CD8-positive, alpha-beta memory T cell (primary cell): ENCODE data around the gene PPFIA4. TPM values are rescaled to one million over a fixed set of nuclear protein-coding genes. Genes with fewer than 3 reads are reported as not detected.

Experiments used
- CTCF ChIA-PET: fragments of 350-600 bp; sonication (Branson Sonifier 250); formaldehyde crosslinking; loops from one replicate; lab custom pipeline; 2021; ENCODE audit warnings: antibody characterized with exemption; lab: Charles Lee
- POLR2A ChIA-PET: fragments of 350-600 bp; sonication (Branson Sonifier 250); formaldehyde crosslinking; loops from one replicate; lab custom pipeline; 2021; ENCODE audit warnings: antibody characterized with exemption; lab: Charles Lee
- DNase-seq, 5 donors: peaks; one replicate each; pipeline versions ENCODE4 v3.0.0 to v3.0.0-alpha.2; 2020 to 2022; ENCODE audit warnings: mixed read lengths in 1 of 5
- H3K27ac ChIP-seq: one replicate; pipeline ENCODE4 v1.7.0; 2013; ENCODE audit warnings: low read depth, mild to moderate bottlenecking, low read length, moderate library complexity
- H3K27me3 ChIP-seq: 2 replicates; pipeline ENCODE4 v1.7.0; 2013; ENCODE audit warnings: low read length, mild to moderate bottlenecking; ENCODE audit not compliant: insufficient read depth, poor library complexity, severe bottlenecking
- H3K36me3 ChIP-seq: 2 replicates; pipeline ENCODE4 v1.7.0; 2013; ENCODE audit warnings: mild to moderate bottlenecking, low read length, moderate library complexity; ENCODE audit not compliant: insufficient read depth
- H3K4me1 ChIP-seq: 2 replicates; pipeline ENCODE4 v1.7.0; 2013; ENCODE audit warnings: mild to moderate bottlenecking, low read length, moderate library complexity; ENCODE audit not compliant: insufficient read depth
- H3K4me3 ChIP-seq: 2 replicates; pipeline ENCODE4 v1.7.0; 2013; ENCODE audit warnings: mild to moderate bottlenecking, low read length
- H3K9me3 ChIP-seq: 2 replicates; pipeline ENCODE4 v1.7.0; 2013; ENCODE audit warnings: mild to moderate bottlenecking, low read length
- H3K27ac Mint-ChIP-seq, 8 donors: one replicate each; pipeline ENCODE4 v1.8.0; 2020 to 2021; ENCODE audit warnings: mixed read lengths in 8 of 8, mild to moderate bottlenecking in 6 of 8, inconsistent platforms in 3 of 8, moderate library complexity in 3 of 8
- H3K27me3 Mint-ChIP-seq, 2 donors: one replicate each; pipeline ENCODE4 v1.8.0; 2020 to 2021; ENCODE audit warnings: mixed read lengths in 2 of 2, mild to moderate bottlenecking in 1 of 2, moderate library complexity in 1 of 2
- H3K36me3 Mint-ChIP-seq, 3 donors: one replicate each; pipeline ENCODE4 v1.8.0; 2020 to 2021; ENCODE audit warnings: mixed read lengths in 3 of 3, inconsistent platforms in 1 of 3, mild to moderate bottlenecking in 1 of 3
- H3K4me1 Mint-ChIP-seq, 3 donors: one replicate each; pipeline ENCODE4 v1.8.0; 2020 to 2021; ENCODE audit warnings: mixed read lengths in 3 of 3, inconsistent platforms in 1 of 3, mild to moderate bottlenecking in 1 of 3
- H3K4me3 Mint-ChIP-seq, 7 donors: one replicate each; pipeline ENCODE4 v1.8.0; 2020 to 2021; ENCODE audit warnings: mixed read lengths in 7 of 7, mild to moderate bottlenecking in 6 of 7, moderate library complexity in 4 of 7, inconsistent platforms in 2 of 7
- H3K9me3 Mint-ChIP-seq, 5 donors: one replicate each; pipeline ENCODE4 v1.8.0; 2020 to 2022; ENCODE audit warnings: mixed read lengths in 5 of 5, mild to moderate bottlenecking in 3 of 5, moderate library complexity in 2 of 5, inconsistent platforms in 1 of 5
- polyA plus RNA-seq: library from polyadenylated mRNA; unstranded; fragments of 300-500 nt; fragmentation: Illumina TruSeq; gene quantifications from one replicate; pipeline ENCODE4 v1.2.3, GENCODE V29; 2021
- total RNA-seq, 2 experiments: library from RNA; stranded (reverse); gene quantifications; one replicate each; pipeline ENCODE4 v1.2.3, GENCODE V29; 2021

PPFIA4 gene
- total and polyA plus RNA-seq, 3 experiments from 2014 or later: 1.2 to 1.5 TPM; not detected in 1

- no peaks in the 10 kb centered on the region for H3K36me3 Mint-ChIP-seq
- peak overlapping the region in 1 of 8 donors; percentile 55 for H3K27ac Mint-ChIP-seq
- Histone ChIP-seq H3K27me3 (peaks cover 16% of the 10 kb centered on the region), H3K4me3 (no peak overlapping the region), H3K36me3 (no peaks in the 10 kb centered on the region), H3K4me1 (no peaks in the 10 kb centered on the region), H3K27ac (no peak overlapping the region), H3K9me3 (no peaks in the 10 kb centered on the region)
- POLR2A ChIA-PET: no interaction called here
- peaks cover 7 to 14% (median 11%) of the 10 kb centered on the region in 3 donors for H3K4me1 Mint-ChIP-seq
- DNase-seq: no peak
- peak overlapping the region in 1 of 7 donors; percentile 41 for H3K4me3 Mint-ChIP-seq
- peaks cover 43 to 85% of the 10 kb centered on the region in 2 donors for H3K27me3 Mint-ChIP-seq
- CTCF ChIA-PET: no interaction called here
- no peaks in the 10 kb centered on the region for H3K9me3 Mint-ChIP-seq
Observed at GRCh38 chr1:203124011-203124410, 97.7 kb downstream of the PPFIA4 start.

- Mint-ChIP-seq H3K27ac (no peak overlapping the region), H3K27me3 (peaks cover 42 to 89% of the 10 kb centered on the region in 2 donors), H3K4me1 (peaks cover 7 to 14% (median 11%) of the 10 kb centered on the region in 3 donors), H3K36me3 (no peaks in the 10 kb centered on the region), H3K9me3 (no peaks in the 10 kb centered on the region), H3K4me3 (no peak overlapping the region)
- no peaks in the 10 kb centered on the region for H3K4me1 ChIP-seq
- ChIA-PET POLR2A (no interaction called here), CTCF (no interaction called here)
- H3K27me3 ChIP-seq: peaks cover 14% of the 10 kb centered on the region
- no peaks in the 10 kb centered on the region for H3K9me3 ChIP-seq
- no peak overlapping the region for H3K27ac ChIP-seq
- H3K36me3 ChIP-seq: no peaks in the 10 kb centered on the region
- no peak overlapping the region for H3K4me3 ChIP-seq
- DNase-seq: no peak
Observed at GRCh38 chr1:203124546-203125317, 98.4 kb downstream of the PPFIA4 start.

- H3K4me1 Mint-ChIP-seq: peaks cover 7 to 14% (median 11%) of the 10 kb centered on the region in 3 donors
- no peak for DNase-seq
- no peak overlapping the region for H3K27ac ChIP-seq
- H3K36me3 Mint-ChIP-seq: no peaks in the 10 kb centered on the region
- no peak overlapping the region for H3K4me3 Mint-ChIP-seq
- no peaks in the 10 kb centered on the region for H3K36me3 ChIP-seq
- peaks cover 46 to 86% of the 10 kb centered on the region in 2 donors for H3K27me3 Mint-ChIP-seq
- no peaks in the 10 kb centered on the region for H3K4me1 ChIP-seq
- H3K27me3 ChIP-seq: peaks cover 11% of the 10 kb centered on the region
- H3K9me3 Mint-ChIP-seq: no peaks in the 10 kb centered on the region
- H3K4me3 ChIP-seq: no peak overlapping the region
- no peak overlapping the region for H3K27ac Mint-ChIP-seq
- H3K9me3 ChIP-seq: no peaks in the 10 kb centered on the region
- ChIA-PET POLR2A (no interaction called here), CTCF (no interaction called here)
Observed at GRCh38 chr1:203126151-203126865, 100.0 kb downstream of the PPFIA4 start.

- CTCF ChIA-PET: no interaction called here
- H3K27ac ChIP-seq: no peak overlapping the region
- H3K4me3 ChIP-seq: no peak overlapping the region
- Mint-ChIP-seq H3K27ac (peak overlapping the region in 1 of 8 donors; percentile 45), H3K4me1 (peaks cover 7 to 14% (median 11%) of the 10 kb centered on the region in 3 donors), H3K9me3 (no peaks in the 10 kb centered on the region), H3K27me3 (peaks cover 46 to 80% of the 10 kb centered on the region in 2 donors), H3K36me3 (no peaks in the 10 kb centered on the region), H3K4me3 (peak overlapping the region in 5 of 7 donors; percentile 22 to 50 (median 49))
- H3K27me3 ChIP-seq: peaks cover 11% of the 10 kb centered on the region
- no peaks in the 10 kb centered on the region for H3K36me3 ChIP-seq
- DNase-seq: no peak
- no peaks in the 10 kb centered on the region for H3K9me3 ChIP-seq
- no peaks in the 10 kb centered on the region for H3K4me1 ChIP-seq
- POLR2A ChIA-PET: no interaction called here
Observed at GRCh38 chr1:203126866-203127665, 100.8 kb downstream of the PPFIA4 start.

DNA sequence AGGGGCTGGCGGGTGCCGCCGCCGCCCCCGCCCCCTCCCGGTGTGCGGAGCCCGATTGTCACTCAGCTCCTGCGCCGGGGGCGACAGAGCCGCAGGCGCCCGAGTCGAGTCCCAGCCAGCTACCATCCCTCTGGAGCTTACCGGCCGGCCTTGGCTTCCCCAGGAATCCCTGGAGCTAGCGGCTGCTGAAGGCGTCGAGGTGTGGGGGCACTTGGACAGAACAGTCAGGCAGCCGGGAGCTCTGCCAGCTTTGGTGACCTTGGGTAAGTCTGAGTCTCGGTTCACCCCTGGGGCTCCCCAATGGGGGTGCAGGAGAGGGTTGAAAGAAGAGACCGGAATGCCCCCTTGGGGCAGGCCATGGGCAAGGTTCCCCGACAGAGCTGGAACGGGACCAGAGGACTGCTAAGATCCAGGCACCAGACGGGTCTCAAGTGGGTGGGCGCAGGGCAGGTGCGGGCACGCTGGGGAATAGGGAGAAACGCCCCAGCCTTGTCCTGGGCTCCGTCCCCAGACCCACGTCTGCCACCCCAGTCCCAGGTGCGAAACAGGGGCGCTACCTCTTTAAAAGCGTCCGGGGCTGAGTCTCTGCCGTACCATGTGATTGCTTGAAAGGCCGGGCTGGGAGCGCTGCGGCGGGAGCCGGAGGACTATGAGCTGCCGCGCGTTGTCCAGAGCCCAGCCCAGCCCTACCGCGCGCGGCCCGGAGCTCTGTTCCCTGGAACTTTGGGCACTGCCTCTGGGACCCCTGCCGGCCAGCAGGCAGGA is 101.6 kb downstream of the PPFIA4 start, which contains the start of gene ADORA1:
TSS of gene ADORA1 (plus strand) at position 61 of the 765 bp plus-strand sequence. CDS start 1,116 bp downstream, outside the sequence.
- no peak within 1 kb of the TSS for H3K4me3 ChIP-seq
- Mint-ChIP-seq H3K9me3 (no peaks in the 10 kb centered on the region), H3K36me3 (no peaks in the 10 kb centered on the region), H3K4me1 (peaks cover 7 to 14% (median 11%) of the 10 kb centered on the region in 3 donors), H3K27ac (peak within 1 kb of the TSS in 1 of 8 donors; percentile 45), H3K4me3 (peak within 1 kb of the TSS in 5 of 7 donors; percentile 22 to 50 (median 49)), H3K27me3 (peaks cover 48 to 75% of the 10 kb centered on the region in 2 donors)
- DNase-seq: no peak
- no peaks in the 10 kb centered on the region for H3K9me3 ChIP-seq
- H3K27me3 ChIP-seq: peaks cover 11% of the 10 kb centered on the region
- H3K4me1 ChIP-seq: no peaks in the 10 kb centered on the region
- H3K27ac ChIP-seq: no peak within 1 kb of the TSS
- H3K36me3 ChIP-seq: no peaks in the 10 kb centered on the region
- ChIA-PET POLR2A (no interaction called here), CTCF (no interaction called here)

DNA sequence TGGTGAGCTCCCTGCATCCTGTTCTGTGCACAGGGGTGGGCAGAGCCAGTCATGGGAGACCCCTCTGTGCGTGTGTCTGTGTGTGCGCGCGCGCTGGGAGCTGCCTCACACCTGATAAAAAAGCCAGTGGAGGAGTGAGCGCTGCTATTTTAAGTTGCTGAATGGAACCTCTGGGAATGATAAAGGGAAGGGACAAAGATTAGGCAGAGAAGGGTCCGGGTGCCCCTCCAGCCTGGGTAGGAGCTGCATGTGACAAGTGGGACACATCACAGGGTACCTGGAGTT is 102.1 kb downstream of the PPFIA4 start:
- H3K4me3 Mint-ChIP-seq: no peak overlapping the region
- H3K9me3 Mint-ChIP-seq: no peaks in the 10 kb centered on the region
- peaks cover 7 to 14% (median 11%) of the 10 kb centered on the region in 3 donors for H3K4me1 Mint-ChIP-seq
- POLR2A ChIA-PET: no interaction called here
- no peak overlapping the region for H3K27ac Mint-ChIP-seq
- peak in 1 of 5 donors; percentile 9 for DNase-seq
- no peaks in the 10 kb centered on the region for H3K4me1 ChIP-seq
- H3K27ac ChIP-seq: no peak overlapping the region
- H3K27me3 ChIP-seq: peaks cover 11% of the 10 kb centered on the region
- H3K36me3 Mint-ChIP-seq: no peaks in the 10 kb centered on the region
- no peaks in the 10 kb centered on the region for H3K36me3 ChIP-seq
- H3K9me3 ChIP-seq: no peaks in the 10 kb centered on the region
- H3K27me3 Mint-ChIP-seq: peaks cover 47 to 76% of the 10 kb centered on the region in 2 donors
- H3K4me3 ChIP-seq: no peak overlapping the region
- CTCF ChIA-PET: no interaction called here
